Measurements from ENCODE around the gene SCN9A.

- TF ChIP-seq CTCF (IDR thresholded peaks at IDR 0.05; ENCODE audit: control extremely low read depth in 1 of 3, insufficient read depth in 1 of 3, low read depth in 1 of 3, low read length in 3 of 3) (no peak), RAD21 (IDR thresholded peaks at IDR 0.05 in 1 of 2, conservative IDR thresholded peaks at IDR 0.05 in 1 of 2; ENCODE audit: low read depth in 2 of 2, low read length in 2 of 2) (no peak), HDAC6 (IDR thresholded peaks at IDR 0.05; ENCODE audit: low read depth, low read length) (no peak), POLR2A (IDR thresholded peaks at IDR 0.05; ENCODE audit: control extremely low read depth in 1 of 2, low read depth in 2 of 2, low read length in 2 of 2) (no peak), TBP (IDR thresholded peaks at IDR 0.05; ENCODE audit: low read depth, low read length) (no peak), SRF (IDR thresholded peaks at IDR 0.05; ENCODE audit: low read depth, low read length) (no peak), CEBPB (IDR thresholded peaks at IDR 0.05; ENCODE audit: low read depth, low read length) (no peak), SP2 (IDR thresholded peaks at IDR 0.05; ENCODE audit: low read length) (no peak), PHF8 (conservative IDR thresholded peaks at IDR 0.05; ENCODE audit: low read depth, low read length) (no peak), CHD2 (IDR thresholded peaks at IDR 0.05; ENCODE audit: low read length) (no peak), YY1 (IDR thresholded peaks at IDR 0.05; ENCODE audit: low read depth, low read length) (no peak)
These were observed 31.2 kb downstream of the SCN9A start for GRCh38 chr2:166344286-166345113.

All from H1 (cell line).